ENCODE data around the gene MRPL33.
"Not testable (repeated sequence)": the region's sequence is repeated elsewhere in the genome, so short reads cannot be mapped to it uniquely, and the experiment has no call there.

MRPL33 gene

DNA sequence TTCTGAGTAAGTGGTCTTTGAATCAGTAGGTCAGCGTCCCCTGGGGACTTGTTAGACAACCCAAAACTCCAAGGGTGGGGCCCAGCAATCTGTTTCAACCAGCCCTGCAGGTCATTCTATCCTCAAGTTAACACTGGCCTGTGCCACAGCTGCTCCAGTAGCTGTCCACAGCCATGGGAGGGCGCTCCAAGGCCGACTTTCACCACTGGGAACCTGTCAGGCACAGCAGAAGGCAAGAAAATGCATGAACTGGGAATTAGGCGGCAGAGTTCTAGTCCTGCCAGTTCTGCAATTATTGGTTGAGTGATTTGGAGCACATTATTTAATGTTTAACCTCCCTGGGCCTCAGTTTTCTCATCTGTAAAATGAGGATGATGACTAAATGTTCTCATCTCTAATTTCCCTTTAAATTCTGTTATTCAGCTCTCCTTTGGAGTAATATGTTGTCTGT is 17.4 kb upstream of the MRPL33 start:
- DNase-seq (ENCODE audit: low read depth): peak; percentile 89
- TF ChIP-seq CTCF (conservative IDR thresholded peaks at IDR 0.05; ENCODE audit: low read depth, low read length): peak; percentile 99
- H3K4me3 ChIP-seq (ENCODE audit: low read depth, low read length): no peak overlapping the region

GRCh38 chr2:27754831-27755230 is 16.7 kb upstream of the MRPL33 start:
- DNase-seq (ENCODE audit: low read depth): no peak
- no peak for TF ChIP-seq CTCF (conservative IDR thresholded peaks at IDR 0.05; ENCODE audit: low read depth, low read length)

DNA sequence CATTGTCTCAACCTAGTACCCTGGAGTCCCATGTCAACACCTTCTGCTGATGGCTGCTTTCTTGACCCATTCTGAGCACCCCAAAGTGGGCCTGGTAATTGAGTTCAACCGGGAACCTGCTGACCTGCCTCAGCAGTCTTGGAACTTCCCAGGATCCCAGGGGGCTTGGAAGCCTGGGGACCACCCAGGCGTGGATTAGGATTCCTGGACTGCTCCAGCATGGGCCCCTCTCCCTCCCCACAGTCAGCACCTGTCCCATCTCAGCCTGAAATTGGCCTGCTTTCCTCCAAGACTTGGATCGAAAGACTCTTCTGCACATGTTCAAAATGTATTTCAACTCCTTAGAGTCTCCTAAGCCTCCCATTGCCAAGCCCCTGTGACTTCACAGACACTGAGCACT is 15.4 kb upstream of the MRPL33 start:
- DNase-seq (ENCODE audit: low read depth): no peak
- TF ChIP-seq CTCF (conservative IDR thresholded peaks at IDR 0.05; ENCODE audit: low read depth, low read length): no peak

More at GRCh38 chr2:27754831-27755230, 16.7 kb upstream of the MRPL33 start:
- no peak overlapping the region for H3K4me3 ChIP-seq (ENCODE audit: low read depth, low read length)

GRCh38 chr2:27756544-27757498 is 14.7 kb upstream of the MRPL33 start:
- no peak overlapping the region for H3K4me3 ChIP-seq (ENCODE audit: low read depth, low read length)
- TF ChIP-seq CTCF (conservative IDR thresholded peaks at IDR 0.05; ENCODE audit: low read depth, low read length): no peak
- no peak for DNase-seq (ENCODE audit: low read depth)

More for the DNA sequence above, 15.4 kb upstream of the MRPL33 start:
- H3K4me3 ChIP-seq (ENCODE audit: low read depth, low read length): no peak overlapping the region

- no peak overlapping the region for H3K4me3 ChIP-seq (ENCODE audit: low read depth, low read length)
- peak; percentile 58 for DNase-seq (ENCODE audit: low read depth)
- no peak for TF ChIP-seq CTCF (conservative IDR thresholded peaks at IDR 0.05; ENCODE audit: low read depth, low read length)
Observed at GRCh38 chr2:27762951-27763906, 8.3 kb upstream of the MRPL33 start.

- no peak for TF ChIP-seq CTCF (conservative IDR thresholded peaks at IDR 0.05; ENCODE audit: low read depth, low read length)
- no peak overlapping the region for H3K4me3 ChIP-seq (ENCODE audit: low read depth, low read length)
- no peak for DNase-seq (ENCODE audit: low read depth)
Observed at GRCh38 chr2:27763907-27764267, 7.6 kb upstream of the MRPL33 start.

- not testable (repeated sequence) for H3K4me3 ChIP-seq (ENCODE audit: low read depth, low read length); DNase-seq (ENCODE audit: low read depth)
Observed at GRCh38 chr2:27764526-27764925, 7.0 kb upstream of the MRPL33 start.

All from choroid plexus epithelial cell (primary cell).